GM19467 (cell line): ENCODE results near the gene KRT33A.
A peak's percentile ranks its signal among the peaks of the same experiment; 100 is the strongest.
"Not testable (repeated sequence)": the region's sequence is repeated elsewhere in the genome, so short reads cannot be mapped to it uniquely, and the experiment has no call there.

Experiments used
- ATAC-seq: cut with Tn5 transposase; IDR thresholded peaks from one replicate; pipeline ENCODE4 v1.9.1; 2021; ENCODE audit warnings: mild to moderate bottlenecking, moderate library complexity; ENCODE audit not compliant: unreplicated experiment

KRT33A gene

GRCh38 chr17:41366070-41366469 is 15.4 kb upstream of the KRT33A start:
- ATAC-seq = no peak

GRCh38 chr17:41363881-41364280 is 13.3 kb upstream of the KRT33A start:
- ATAC-seq = no peak

- ATAC-seq = no peak
Measured at GRCh38 chr17:41360296-41360995, 9.8 kb upstream of the KRT33A start.

- ATAC-seq = no peak
Measured at GRCh38 chr17:41354536-41354935, 3.9 kb upstream of the KRT33A start.

GRCh38 chr17:41352597-41353366 is 2.2 kb upstream of the KRT33A start:
- no peak for ATAC-seq

- ATAC-seq = no peak
Measured at GRCh38 chr17:41351177-41351576, 549 bp upstream of the KRT33A start.

- no peak for ATAC-seq
Measured at GRCh38 chr17:41347869-41348760, 2.5 kb downstream of the KRT33A start.

GRCh38 chr17:41346421-41346820 is 4.2 kb downstream of the KRT33A start:
- not testable (repeated sequence) for ATAC-seq

- no peak for ATAC-seq
Measured at GRCh38 chr17:41345992-41346391, 4.6 kb downstream of the KRT33A start.

- ATAC-seq = no peak
Measured at GRCh38 chr17:41343029-41343428, 7.6 kb downstream of the KRT33A start.

GRCh38 chr17:41340934-41341861 is 9.4 kb downstream of the KRT33A start:
- peak; percentile 34 for ATAC-seq

GRCh38 chr17:41340494-41340893 is 10.1 kb downstream of the KRT33A start:
- ATAC-seq = peak; percentile 42

GRCh38 chr17:41339571-41340172 is 11.0 kb downstream of the KRT33A start:
- no peak for ATAC-seq

- ATAC-seq = no peak
Measured at GRCh38 chr17:41338961-41339485, 11.6 kb downstream of the KRT33A start.

GRCh38 chr17:41335747-41336146 is 14.9 kb downstream of the KRT33A start:
- no peak for ATAC-seq

- ATAC-seq = no peak
Measured at GRCh38 chr17:41334385-41335305, 16.0 kb downstream of the KRT33A start.

- no peak for ATAC-seq
Measured at GRCh38 chr17:41333836-41334235, 16.8 kb downstream of the KRT33A start.

- no peak for ATAC-seq
Measured at GRCh38 chr17:41333098-41333497, 17.5 kb downstream of the KRT33A start.

- ATAC-seq = no peak
Measured at GRCh38 chr17:41332239-41332638, 18.4 kb downstream of the KRT33A start.
